ENCODE data around the gene ETNPPL.

GRCh38 chr4:108751321-108751720 is 11.5 kb downstream of the ETNPPL start:
- TF ChIP-seq CTCF (IDR thresholded peaks at IDR 0.05) (no peak), POLR2A (IDR thresholded peaks at IDR 0.05) (no peak)

All from Peyer's patch (tissue), 4 donors.